ENCODE measurements around the gene KRT40.
A peak's percentile ranks its signal among the peaks of the same experiment; 100 is the strongest.

DNA sequence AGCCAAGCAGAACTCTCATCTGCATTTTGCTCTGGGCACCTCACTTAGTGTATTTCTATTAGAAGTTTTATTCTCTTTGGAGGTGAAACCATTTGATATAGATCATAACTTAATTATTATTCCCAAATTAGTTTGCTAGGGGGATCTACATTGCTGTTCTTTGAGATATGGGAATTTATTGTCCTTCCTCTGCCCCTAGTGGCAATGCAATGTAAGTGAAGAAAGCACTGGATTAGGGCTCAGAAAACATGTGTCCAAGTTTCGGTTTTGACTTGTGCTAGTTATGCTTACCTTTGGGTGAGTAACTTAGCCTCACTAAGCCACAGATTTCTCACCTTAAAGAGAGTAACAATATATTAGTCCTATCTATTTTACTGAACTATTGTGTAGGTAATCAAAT lies 20.3 kb downstream of the KRT40 start:
- TF ChIP-seq, protein P1, sequence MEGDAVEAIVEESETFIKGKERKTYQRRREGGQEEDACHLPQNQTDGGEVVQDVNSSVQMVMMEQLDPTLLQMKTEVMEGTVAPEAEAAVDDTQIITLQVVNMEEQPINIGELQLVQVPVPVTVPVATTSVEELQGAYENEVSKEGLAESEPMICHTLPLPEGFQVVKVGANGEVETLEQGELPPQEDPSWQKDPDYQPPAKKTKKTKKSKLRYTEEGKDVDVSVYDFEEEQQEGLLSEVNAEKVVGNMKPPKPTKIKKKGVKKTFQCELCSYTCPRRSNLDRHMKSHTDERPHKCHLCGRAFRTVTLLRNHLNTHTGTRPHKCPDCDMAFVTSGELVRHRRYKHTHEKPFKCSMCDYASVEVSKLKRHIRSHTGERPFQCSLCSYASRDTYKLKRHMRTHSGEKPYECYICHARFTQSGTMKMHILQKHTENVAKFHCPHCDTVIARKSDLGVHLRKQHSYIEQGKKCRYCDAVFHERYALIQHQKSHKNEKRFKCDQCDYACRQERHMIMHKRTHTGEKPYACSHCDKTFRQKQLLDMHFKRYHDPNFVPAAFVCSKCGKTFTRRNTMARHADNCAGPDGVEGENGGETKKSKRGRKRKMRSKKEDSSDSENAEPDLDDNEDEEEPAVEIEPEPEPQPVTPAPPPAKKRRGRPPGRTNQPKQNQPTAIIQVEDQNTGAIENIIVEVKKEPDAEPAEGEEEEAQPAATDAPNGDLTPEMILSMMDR (conservative IDR thresholded peaks at IDR 0.05; ENCODE audit: low read length) = peak; percentile 86
- TF ChIP-seq EZH2phosphoT487 (IDR thresholded peaks at IDR 0.05; ENCODE audit: borderline replicate concordance) = no peak

All from Loucy (cell line).